SK-MEL-5 (cell line): Measurements from ENCODE around the gene TPGS1. TPM values are rescaled to one million over a fixed set of nuclear protein-coding genes. Genes with fewer than 3 reads are reported as not detected.

Experiments
- DNase-seq: peaks from one replicate; pipeline ENCODE4 v3.0.0-alpha.2; 2016; ENCODE audit warnings: low read depth, low spot score
- in situ Hi-C: cut with HindIII; loops from 2 replicates; pipeline ENCODE4 v1.10.0; 2016; ENCODE audit warnings: low sequenced_read_pairs, high pct_unique_total_duplicates, low pct_unique_long_range_greater_than_20kb
- total RNA-seq: library from RNA; depleted of rRNA; stranded (reverse); fragments of >200 nt; shearing (Covaris generic); gene quantifications from 2 replicates; pipeline ENCODE4 v1.2.3, GENCODE V29; 2014

The TPGS1 gene
- total RNA-seq, 1 experiment from 2014 or later: 26.4 TPM

GRCh38 chr19:491146-491741 lies 16.1 kb upstream of the TPGS1 start:
- DNase-seq: peak; percentile 11
- in situ Hi-C loops: no loop called here

DNA sequence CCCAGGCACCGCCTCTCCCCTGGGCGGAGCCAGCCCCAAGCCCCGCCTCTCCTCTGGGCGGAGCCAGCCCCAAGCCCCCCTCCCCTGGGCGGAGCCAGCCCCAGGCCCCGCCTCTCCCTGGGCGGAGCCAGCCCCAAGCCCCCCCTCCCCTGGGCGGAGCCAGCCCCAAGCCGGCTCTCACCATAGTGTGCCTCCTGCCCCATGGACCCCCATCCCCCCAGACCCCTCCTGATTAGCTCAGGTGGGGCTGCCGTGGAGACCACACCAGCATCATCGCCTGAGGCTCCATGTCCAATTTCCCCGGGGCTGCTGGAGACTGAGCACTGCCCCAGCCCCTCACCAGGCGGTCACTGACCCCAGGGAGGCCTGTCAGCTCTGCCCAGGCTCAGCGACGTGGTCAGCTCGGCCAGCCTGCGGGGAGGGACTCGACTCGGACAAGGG lies 15.2 kb upstream of the TPGS1 start:
- DNase-seq: no peak
- in situ Hi-C loops: no loop called here

- no peak for DNase-seq
- in situ Hi-C loops: no loop called here
Observed at GRCh38 chr19:493391-494170, 13.7 kb upstream of the TPGS1 start.

DNA sequence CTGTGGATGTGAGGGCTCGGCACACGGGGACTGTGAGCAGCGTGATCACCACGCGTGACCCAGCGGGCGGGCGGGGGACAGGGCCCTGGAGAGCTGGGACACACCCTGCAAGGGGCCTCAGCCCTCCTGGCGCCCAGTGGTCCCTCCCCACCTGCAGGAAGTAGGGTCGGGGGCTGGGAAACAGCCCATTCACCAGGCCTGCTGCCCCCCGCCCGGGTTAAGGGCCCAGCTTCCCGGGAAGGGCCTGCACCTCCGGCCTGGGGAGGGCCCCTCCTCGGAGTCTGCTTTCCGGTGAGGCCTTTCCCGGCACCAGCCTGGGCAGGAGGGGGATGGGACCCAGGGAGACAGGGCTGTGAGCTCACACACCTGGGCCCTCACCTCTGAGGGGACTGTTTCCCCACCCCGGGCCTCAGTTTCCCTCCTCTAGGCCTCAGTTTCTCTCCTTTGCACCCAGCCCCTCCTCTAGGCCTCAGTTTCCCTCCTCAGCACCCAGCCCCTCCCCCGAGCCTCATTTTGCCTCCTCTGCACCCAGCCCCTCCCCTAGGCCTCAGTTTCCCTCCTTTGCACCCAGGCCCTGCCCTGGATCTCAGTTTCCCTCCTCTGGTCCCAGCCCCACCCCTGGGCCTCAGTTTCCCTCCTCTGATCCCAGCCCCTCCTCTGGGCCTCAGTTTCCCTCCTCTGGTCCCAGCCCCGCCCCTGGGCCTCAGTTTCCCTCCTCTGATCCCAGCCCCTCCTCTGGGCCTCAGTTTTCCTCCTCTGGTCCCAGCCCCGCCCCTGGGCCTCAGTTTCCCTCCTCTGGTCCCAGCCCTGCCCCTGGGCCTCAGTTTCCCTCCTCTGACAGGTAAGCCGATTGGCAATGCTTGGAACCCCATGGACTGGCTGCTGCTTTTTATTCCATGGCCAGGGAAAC lies 12.9 kb upstream of the TPGS1 start:
- no peak for DNase-seq
- in situ Hi-C loops: no loop called here

- in situ Hi-C loops: no loop called here
- DNase-seq: no peak
Observed at GRCh38 chr19:495081-495401, 12.3 kb upstream of the TPGS1 start.

GRCh38 chr19:495402-496111 lies 11.7 kb upstream of the TPGS1 start:
- in situ Hi-C loops: no loop called here
- peak; percentile 17 for DNase-seq

DNA sequence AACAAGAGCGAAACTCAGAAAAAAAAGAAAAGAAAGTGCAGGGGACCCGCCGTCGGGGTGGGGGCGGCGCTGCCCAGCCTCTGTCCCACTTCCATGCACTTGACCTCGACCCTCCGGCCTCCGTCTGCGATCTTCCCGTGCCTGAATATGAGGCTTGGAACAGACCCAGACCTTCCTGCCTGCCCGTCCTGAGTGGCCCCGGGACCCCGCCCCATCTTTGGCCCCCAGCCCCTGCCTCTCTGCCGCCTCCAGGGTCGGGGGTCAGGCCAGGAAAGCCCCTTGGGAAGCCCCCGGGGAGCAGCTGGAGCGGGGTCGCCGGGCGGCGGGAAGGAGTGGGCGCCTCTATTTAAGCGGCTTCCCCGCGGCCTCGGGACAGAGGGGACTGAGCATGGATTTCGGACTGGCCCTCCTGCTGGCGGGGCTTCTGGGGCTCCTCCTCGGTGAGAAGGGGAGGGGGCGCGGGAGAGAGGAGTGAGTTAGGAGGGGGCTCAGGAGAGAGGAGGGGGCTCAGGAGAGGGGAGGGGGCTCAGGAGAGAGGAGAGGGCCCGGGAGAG lies 11.1 kb upstream of the TPGS1 start, which contains the start of gene MADCAM1:
Gene MADCAM1 (plus strand): TSS at position 375 of the 554 bp plus-strand sequence. CDS start 14 bp downstream, at position 389.
- in situ Hi-C loops: no loop called here

GRCh38 chr19:496986-497385 lies 10.3 kb upstream of the TPGS1 start:
- in situ Hi-C loops: no loop called here
- DNase-seq: no peak

More for the DNA sequence above, 11.1 kb upstream of the TPGS1 start, which contains the start of gene MADCAM1:
- no peak for DNase-seq

DNA sequence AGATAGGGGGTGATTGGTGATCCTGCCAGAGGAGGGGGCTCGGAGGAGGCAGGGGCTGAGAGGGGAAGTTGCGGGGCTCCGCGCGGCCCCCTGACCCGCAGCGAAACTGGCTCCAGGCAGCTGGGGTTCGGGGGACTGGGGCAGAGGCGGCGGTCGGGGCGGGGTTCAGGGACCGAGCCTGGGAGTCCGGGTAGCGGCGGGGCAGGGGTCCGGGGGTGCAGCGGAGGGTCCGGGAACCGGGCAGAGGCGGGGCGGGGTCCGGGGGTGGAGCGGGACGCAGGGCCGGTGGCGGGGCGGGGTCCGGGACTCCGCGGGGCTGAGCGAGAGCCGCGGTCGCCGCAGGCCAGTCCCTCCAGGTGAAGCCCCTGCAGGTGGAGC lies 9.8 kb upstream of the TPGS1 start:
- no peak for DNase-seq
- in situ Hi-C loops: no loop called here

DNA sequence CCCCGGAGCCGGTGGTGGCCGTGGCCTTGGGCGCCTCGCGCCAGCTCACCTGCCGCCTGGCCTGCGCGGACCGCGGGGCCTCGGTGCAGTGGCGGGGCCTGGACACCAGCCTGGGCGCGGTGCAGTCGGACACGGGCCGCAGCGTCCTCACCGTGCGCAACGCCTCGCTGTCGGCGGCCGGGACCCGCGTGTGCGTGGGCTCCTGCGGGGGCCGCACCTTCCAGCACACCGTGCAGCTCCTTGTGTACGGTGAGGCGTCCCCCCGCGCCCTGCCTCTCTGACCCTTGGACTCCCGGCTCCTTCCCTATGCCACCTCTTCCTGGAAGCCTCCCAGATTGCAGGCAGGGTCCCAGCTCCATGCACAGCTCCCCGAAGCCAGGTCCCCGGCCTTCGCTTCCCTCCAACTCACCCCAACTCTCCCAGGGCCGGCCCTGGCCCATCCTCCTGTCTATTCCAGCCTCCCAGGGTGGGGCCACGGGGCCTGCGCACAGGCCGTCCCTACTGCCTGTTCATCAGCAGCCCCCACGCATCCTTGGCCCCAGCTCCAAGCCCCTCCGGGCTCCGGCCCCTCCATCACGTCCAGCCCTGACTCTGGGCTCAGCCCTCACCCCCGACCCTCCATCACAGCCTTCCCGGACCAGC lies 9.3 kb upstream of the TPGS1 start:
- no peak for DNase-seq
- in situ Hi-C loops: no loop called here

DNA sequence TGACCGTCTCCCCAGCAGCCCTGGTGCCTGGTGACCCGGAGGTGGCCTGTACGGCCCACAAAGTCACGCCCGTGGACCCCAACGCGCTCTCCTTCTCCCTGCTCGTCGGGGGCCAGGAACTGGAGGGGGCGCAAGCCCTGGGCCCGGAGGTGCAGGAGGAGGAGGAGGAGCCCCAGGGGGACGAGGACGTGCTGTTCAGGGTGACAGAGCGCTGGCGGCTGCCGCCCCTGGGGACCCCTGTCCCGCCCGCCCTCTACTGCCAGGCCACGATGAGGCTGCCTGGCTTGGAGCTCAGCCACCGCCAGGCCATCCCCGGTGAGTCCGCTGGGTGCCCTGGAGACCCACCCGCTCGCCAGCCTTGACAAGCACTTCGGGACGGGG lies 8.8 kb upstream of the TPGS1 start:
- no peak for DNase-seq
- in situ Hi-C loops: no loop called here

- in situ Hi-C loops: no loop called here
Observed at GRCh38 chr19:498977-499623, 8.2 kb upstream of the TPGS1 start.

GRCh38 chr19:501646-502045 lies 5.7 kb upstream of the TPGS1 start:
- in situ Hi-C loops: no loop called here
- no peak for DNase-seq

More at GRCh38 chr19:498977-499623, 8.2 kb upstream of the TPGS1 start:
- DNase-seq: no peak

DNA sequence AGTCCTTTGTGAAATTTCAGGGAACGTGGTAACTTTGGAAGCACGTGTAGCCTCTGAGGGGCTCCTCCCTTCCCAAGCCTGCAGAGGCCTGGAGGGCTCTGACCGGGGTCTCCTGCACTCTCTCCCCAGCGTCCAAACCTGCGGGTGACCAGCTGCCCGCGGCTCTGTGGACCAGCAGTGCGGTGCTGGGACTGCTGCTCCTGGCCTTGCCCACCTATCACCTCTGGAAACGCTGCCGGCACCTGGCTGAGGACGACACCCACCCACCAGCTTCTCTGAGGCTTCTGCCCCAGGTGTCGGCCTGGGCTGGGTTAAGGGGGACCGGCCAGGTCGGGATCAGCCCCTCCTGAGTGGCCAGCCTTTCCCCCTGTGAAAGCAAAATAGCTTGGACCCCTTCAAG lies 2.7 kb upstream of the TPGS1 start:
- in situ Hi-C loops: no loop called here
- no peak for DNase-seq

GRCh38 chr19:506404-507285 lies 652 bp upstream of the TPGS1 start:
- in situ Hi-C loops: no loop called here

More at GRCh38 chr19:506404-507285, 652 bp upstream of the TPGS1 start:
- peak; percentile 99 for DNase-seq
